IMR-90 (cell line): ENCODE results near the gene C1GALT1. TPM values are rescaled to one million over a fixed set of nuclear protein-coding genes. Genes with fewer than 3 reads are reported as not detected.

Experiments
- ATAC-seq: fragments of 200-7000 bp; cut with Tn5 transposase; 2 replicates; pipeline ENCODE4 v1.9.1; 2020; ENCODE audit warnings: low read depth, mild to moderate bottlenecking, moderate library complexity
- BruUV-seq: library from RNA; stranded (reverse); fragments of 400-500 nt; replicated peaks from 2 replicates; lab custom pipeline; 2021; lab: Mats Ljungman, UMichigan
- CTCF ChIA-PET: fragments of 300-600 bp; formaldehyde crosslinking; extraction: SDS; loops from one replicate; lab custom pipeline; 2021; ENCODE audit warnings: antibody characterized with exemption; lab: Yijun Ruan, JAX
- POLR2A ChIA-PET: fragments of 300-600 bp; sonication (Branson Sonifier 250); formaldehyde crosslinking; loops from one replicate; lab custom pipeline; 2022; ENCODE audit warnings: antibody characterized with exemption; ENCODE audit not compliant: unreplicated experiment; lab: Charles Lee
- DNase-seq: peaks from one replicate; pipeline ENCODE4 v3.0.0; 2013
- H2AFZ ChIP-seq: replicated peaks from 2 replicates; pipeline ENCODE3; 2013; ENCODE audit warnings: low read length, mild to moderate bottlenecking; ENCODE audit not compliant: poor library complexity
- H2AK5ac ChIP-seq: 2 replicates; pipeline ENCODE4 v1.6.1; 2013; ENCODE audit warnings: low read depth, low read length, inconsistent platforms
- H2AK9ac ChIP-seq: replicated peaks from 2 replicates; pipeline ENCODE3; 2013; ENCODE audit warnings: mild to moderate bottlenecking, low read depth, low read length, moderate library complexity; ENCODE audit not compliant: poor library complexity
- H2BK120ac ChIP-seq: 2 replicates; pipeline ENCODE4 v1.6.1; 2013; ENCODE audit warnings: low read depth, low read length, inconsistent platforms
- H2BK15ac ChIP-seq: 3 replicates; pipeline ENCODE4 v1.6.1; 2013; ENCODE audit warnings: low read depth, low read length, inconsistent platforms
- H2BK20ac ChIP-seq: 2 replicates; pipeline ENCODE4 v1.6.1; 2013; ENCODE audit warnings: low read depth, mild to moderate bottlenecking, inconsistent platforms, low read length, moderate library complexity
- H2BK5ac ChIP-seq: 2 replicates; pipeline ENCODE4 v1.6.1; 2013; ENCODE audit warnings: mild to moderate bottlenecking, low read depth, low read length, inconsistent platforms; ENCODE audit not compliant: poor library complexity, severe bottlenecking
- H3K14ac ChIP-seq: replicated peaks from 2 replicates; pipeline ENCODE4 v1.6.1; 2013; ENCODE audit warnings: low read depth, low read length, inconsistent platforms
- H3K18ac ChIP-seq: 2 replicates; pipeline ENCODE4 v1.6.1; 2013; ENCODE audit warnings: low read depth, low read length, control low read depth
- H3K23ac ChIP-seq: 2 replicates; pipeline ENCODE4 v1.6.1; 2013; ENCODE audit warnings: low read depth, low read length, inconsistent platforms
- H3K27ac ChIP-seq: 2 replicates; pipeline ENCODE4 v1.5.1; 2013; ENCODE audit warnings: mild to moderate bottlenecking, control low read depth, low read length; ENCODE audit not compliant: insufficient read depth
- H3K27me3 ChIP-seq: 2 replicates; pipeline ENCODE4 v1.6.1; 2013; ENCODE audit warnings: low read length; ENCODE audit not compliant: control insufficient read depth, insufficient read depth
- H3K36me3 ChIP-seq: 2 replicates; pipeline ENCODE4 v1.6.1; 2013; ENCODE audit warnings: low read length, mixed read lengths; ENCODE audit not compliant: control insufficient read depth, insufficient read depth
- H3K4ac ChIP-seq: 2 replicates; pipeline ENCODE4 v1.6.1; 2013; ENCODE audit warnings: low read depth, low read length, inconsistent platforms
- H3K4me1 ChIP-seq: 2 replicates; pipeline ENCODE4 v1.6.1; 2013; ENCODE audit warnings: low read length, mixed read lengths; ENCODE audit not compliant: control insufficient read depth, insufficient read depth
- H3K4me2 ChIP-seq: 2 replicates; pipeline ENCODE4 v1.6.1; 2013; ENCODE audit warnings: low read depth, mild to moderate bottlenecking, control low read depth, low read length, moderate library complexity
- H3K4me3 ChIP-seq: 2 replicates; pipeline ENCODE4 v1.5.1; 2013; ENCODE audit warnings: low read depth, mild to moderate bottlenecking, control low read depth, low read length, moderate library complexity; ENCODE audit not compliant: insufficient read depth
- H3K56ac ChIP-seq: 2 replicates; pipeline ENCODE4 v1.6.1; 2013; ENCODE audit warnings: low read length, inconsistent platforms; ENCODE audit not compliant: insufficient read depth; ENCODE audit errors: extremely low read depth
- H3K79me1 ChIP-seq, 2 experiments: 2 replicates each; pipeline ENCODE4 v1.6.1; 2013; ENCODE audit warnings: low read length in 2 of 2, inconsistent platforms in 1 of 2, low read depth in 1 of 2
- H3K9ac ChIP-seq: 2 replicates; pipeline ENCODE4 v1.6.1; 2013; ENCODE audit warnings: low read depth, low read length, control low read depth
- H3K9me1 ChIP-seq: 2 replicates; pipeline ENCODE4 v1.6.1; 2013; ENCODE audit warnings: low read length, inconsistent platforms; ENCODE audit not compliant: insufficient read depth
- H3K9me3 ChIP-seq: 2 replicates; pipeline ENCODE4 v1.6.1; 2013; ENCODE audit warnings: low read length; ENCODE audit not compliant: control insufficient read depth, insufficient read depth
- H4K20me1 ChIP-seq: 2 replicates; pipeline ENCODE4 v1.6.1; 2013; ENCODE audit warnings: low read length, inconsistent platforms; ENCODE audit not compliant: insufficient read depth
- H4K5ac ChIP-seq: 2 replicates; pipeline ENCODE4 v1.6.1; 2013; ENCODE audit warnings: mild to moderate bottlenecking, low read depth, low read length, control low read depth
- H4K8ac ChIP-seq, 2 experiments: 2 replicates each; pipeline ENCODE4 v1.6.1; 2013; ENCODE audit warnings: low read depth in 2 of 2, low read length in 2 of 2, control low read depth in 1 of 2, inconsistent platforms in 1 of 2
- H4K91ac ChIP-seq: 2 replicates; pipeline ENCODE4 v1.6.1; 2013; ENCODE audit warnings: low read depth, low read length, inconsistent platforms; ENCODE audit not compliant: insufficient read depth
- BHLHE40 ChIP-seq: fragments of 150-350 bp; IDR thresholded peaks from 2 replicates; pipeline ENCODE4 v1.6.1; 2016; ENCODE audit warnings: mild to moderate bottlenecking, low read depth, low read length
- CEBPB ChIP-seq: IDR thresholded peaks from 2 replicates; pipeline ENCODE4 v1.6.1; 2012; ENCODE audit warnings: low read depth, low read length, improper control_type of control experiment
- CHD1 ChIP-seq: IDR thresholded peaks from 2 replicates; pipeline ENCODE4 v1.6.1; 2012; ENCODE audit warnings: low read depth, low read length, improper control_type of control experiment
- FOS ChIP-seq: fragments of 150-350 bp; IDR thresholded peaks from 2 replicates; pipeline ENCODE4 v1.6.1; 2016; ENCODE audit warnings: low read depth, low read length
- MAFK ChIP-seq: IDR thresholded peaks from 2 replicates; pipeline ENCODE4 v1.6.1; 2012; ENCODE audit warnings: low read depth, low read length, improper control_type of control experiment
- MXI1 ChIP-seq: IDR thresholded peaks from 2 replicates; pipeline ENCODE4 v1.6.1; 2012; ENCODE audit warnings: low read depth, mild to moderate bottlenecking, low read length, moderate library complexity, borderline replicate concordance
- NFE2L2 ChIP-seq: fragments of 150-350 bp; IDR thresholded peaks from 2 replicates; pipeline ENCODE4 v1.6.1; 2016; ENCODE audit warnings: low read depth, mild to moderate bottlenecking, low read length
- POLR2A ChIP-seq: IDR thresholded peaks from 2 replicates; pipeline ENCODE4 v1.6.1; 2012; ENCODE audit warnings: mild to moderate bottlenecking, low read depth, low read length
- RAD21 ChIP-seq: IDR thresholded peaks from 2 replicates; pipeline ENCODE4 v1.6.1; 2012; ENCODE audit warnings: low read length, improper control_type of control experiment
- RCOR1 ChIP-seq: IDR thresholded peaks from 2 replicates; pipeline ENCODE4 v1.6.1; 2012; ENCODE audit warnings: mild to moderate bottlenecking, low read length, improper control_type of control experiment; ENCODE audit not compliant: insufficient replicate concordance
- RFX5 ChIP-seq: IDR thresholded peaks from 2 replicates; pipeline ENCODE4 v1.8.0; 2012; ENCODE audit warnings: low read depth, mild to moderate bottlenecking, low read length, moderate library complexity
- WGBS, 2 experiments: methylation state at CpG; one replicate each; pipeline versions ENCODE4 v1.1.5 to v1.1.7; 2013; ENCODE audit warnings: missing lambda C conversion rate in 2 of 2; ENCODE audit not compliant: insufficient read length in 1 of 2; ENCODE audit errors: extremely low coverage in 2 of 2; 5-methylcytosine and 5-hydroxymethylcytosine counted together
- dilution Hi-C: fragments of 300-500 bp; cut with HindIII; formaldehyde crosslinking; loops from one replicate; pipeline ENCODE4 v1.14.3; 2018; ENCODE audit warnings: low sequenced_read_pairs; ENCODE audit not compliant: unreplicated experiment
- in situ Hi-C: fragments of 300-500 bp; cut with MboI; formaldehyde crosslinking; loops from 3 replicates; pipeline ENCODE4 v1.14.3; 2019; ENCODE audit warnings: low sequenced_read_pairs, inconsistent platforms, mixed read lengths
- intact Hi-C: fragments of 100-400 bp; cut with micrococcal nuclease; formaldehyde crosslinking; loops from 2 replicates; pipeline ENCODE4 v1.10.0; 2022
- polyA plus RNA-seq, 3 experiments: library from polyadenylated mRNA; depleted of rRNA; stranded (reverse); fragments of >200 nt; gene quantifications; 2 replicates each; pipeline ENCODE4 v1.2.3, GENCODE V29; 2012; ENCODE audit warnings: low replicate concordance in 1 of 3
- total RNA-seq: library from RNA; depleted of rRNA; stranded (reverse); fragments of >200 nt; gene quantifications from 2 replicates; pipeline ENCODE4 v1.2.3, GENCODE V29; 2012
- TF ChIP-seq, protein P1 (sequence below): fragments of 150-350 bp; IDR thresholded peaks from 2 replicates; pipeline ENCODE4 v1.6.1; 2016; ENCODE audit warnings: low read depth, mild to moderate bottlenecking, low read length, moderate library complexity, borderline replicate concordance
- TF ChIP-seq, protein P2 (sequence below): conservative IDR thresholded peaks from 2 replicates; pipeline ENCODE4 v1.5.1; 2012; ENCODE audit warnings: mild to moderate bottlenecking, low read depth, low read length, improper control_type of control experiment
- TF ChIP-seq, protein P3 (sequence below): fragments of 150-350 bp; IDR thresholded peaks from 2 replicates; pipeline ENCODE4 v1.6.1; 2017; ENCODE audit warnings: mild to moderate bottlenecking, antibody characterized with exemption, low read length, low read depth

C1GALT1 gene
- total and polyA plus RNA-seq, 2 of the 4 experiments (the other 2 are of a cell fraction) = 11.6 to 12.2 TPM

DNA sequence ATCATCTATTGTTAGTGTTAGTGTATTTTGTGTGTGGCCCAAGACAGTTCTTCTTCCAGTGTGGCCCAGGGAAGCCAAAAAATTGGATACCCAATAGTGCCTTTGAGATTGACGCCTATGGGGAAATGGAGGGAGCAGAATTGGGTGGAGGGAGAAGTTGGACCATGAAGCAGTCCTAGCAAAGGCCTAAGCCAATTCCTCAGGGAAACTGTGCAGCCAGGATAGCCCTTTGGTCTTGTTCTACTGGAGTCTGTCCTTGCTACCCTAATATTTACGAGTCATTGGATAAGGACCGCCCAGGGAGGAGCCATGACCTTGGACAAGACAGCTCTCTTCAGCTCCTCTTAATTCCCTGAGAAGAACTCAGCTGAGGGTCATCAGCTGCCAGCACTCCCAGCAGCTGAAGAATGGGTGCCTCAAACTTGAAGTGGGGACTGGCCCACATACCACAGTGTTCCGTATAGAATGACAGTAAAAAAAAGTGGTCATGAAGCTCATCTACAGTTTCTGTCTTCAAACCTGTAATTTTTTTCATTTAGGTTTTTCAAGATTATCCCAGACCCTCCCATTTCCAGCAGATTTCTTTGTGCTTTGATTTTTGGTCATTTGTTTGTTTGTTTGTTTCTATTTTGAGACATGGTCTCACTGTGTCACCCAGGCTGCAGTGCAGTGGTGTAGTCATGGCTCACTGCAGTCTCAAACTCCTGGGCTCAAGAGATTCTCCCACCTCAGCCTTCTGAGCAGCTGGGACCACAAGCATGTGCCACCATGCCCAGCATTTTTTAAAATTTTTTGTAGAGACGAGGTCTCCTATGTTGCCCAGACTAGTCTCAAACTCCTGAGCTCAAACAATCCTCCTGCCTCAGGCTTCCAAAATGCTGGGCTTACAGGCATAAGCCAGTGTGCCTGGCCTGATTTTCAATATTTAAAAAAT lies 81.2 kb downstream of the C1GALT1 start:
- ATAC-seq = no peak
- POLR2A ChIA-PET = no interaction called here
- no peak for DNase-seq

More for the DNA sequence above, 81.2 kb downstream of the C1GALT1 start:
- no TSS peak for BruUV-seq
- Histone ChIP-seq H3K23ac (no peak overlapping the region), H2BK15ac (no peak overlapping the region), H2AFZ (no peak overlapping the region), H3K79me1 (no peaks in the 10 kb centered on the region), H4K91ac (no peak overlapping the region), H3K4me3 (no peak overlapping the region), H3K9me3 (no peaks in the 10 kb centered on the region), H2BK20ac (no peak overlapping the region), H3K9me1 (no peaks in the 10 kb centered on the region), H3K14ac (no peak overlapping the region), H2AK9ac (no peak overlapping the region), H3K36me3 (no peaks in the 10 kb centered on the region), H2AK5ac (no peak overlapping the region), H4K5ac (no peak overlapping the region), H3K9ac (no peak overlapping the region), H3K4me2 (no peak overlapping the region), H3K18ac (no peak overlapping the region), H4K20me1 (no peaks in the 10 kb centered on the region), H3K4ac (no peak overlapping the region), H3K4me1 (no peaks in the 10 kb centered on the region), H2BK120ac (no peak overlapping the region), H4K8ac (no peak overlapping the region), H3K56ac (no peak overlapping the region), H2BK5ac (no peak overlapping the region), H3K27me3 (no peaks in the 10 kb centered on the region), H3K27ac (no peak overlapping the region)
- dilution Hi-C loops = no loop called here
- WGBS, 2 experiments = no CpG with 5 or more reads among the region's 5 CpGs
- intact Hi-C loops = no loop called here
- in situ Hi-C loops = no loop called here
- no peak for TF ChIP-seq RCOR1
- TF ChIP-seq MXI1 = no peak
- no peak for TF ChIP-seq RAD21
- TF ChIP-seq BHLHE40 = no peak
- no peak for TF ChIP-seq RFX5
- no peak for TF ChIP-seq CHD1
- TF ChIP-seq, protein P1, sequence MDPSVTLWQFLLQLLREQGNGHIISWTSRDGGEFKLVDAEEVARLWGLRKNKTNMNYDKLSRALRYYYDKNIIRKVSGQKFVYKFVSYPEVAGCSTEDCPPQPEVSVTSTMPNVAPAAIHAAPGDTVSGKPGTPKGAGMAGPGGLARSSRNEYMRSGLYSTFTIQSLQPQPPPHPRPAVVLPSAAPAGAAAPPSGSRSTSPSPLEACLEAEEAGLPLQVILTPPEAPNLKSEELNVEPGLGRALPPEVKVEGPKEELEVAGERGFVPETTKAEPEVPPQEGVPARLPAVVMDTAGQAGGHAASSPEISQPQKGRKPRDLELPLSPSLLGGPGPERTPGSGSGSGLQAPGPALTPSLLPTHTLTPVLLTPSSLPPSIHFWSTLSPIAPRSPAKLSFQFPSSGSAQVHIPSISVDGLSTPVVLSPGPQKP = no peak
- no peak for TF ChIP-seq CEBPB
- no peak for TF ChIP-seq POLR2A
- TF ChIP-seq MAFK = no peak
- TF ChIP-seq, protein P2, sequence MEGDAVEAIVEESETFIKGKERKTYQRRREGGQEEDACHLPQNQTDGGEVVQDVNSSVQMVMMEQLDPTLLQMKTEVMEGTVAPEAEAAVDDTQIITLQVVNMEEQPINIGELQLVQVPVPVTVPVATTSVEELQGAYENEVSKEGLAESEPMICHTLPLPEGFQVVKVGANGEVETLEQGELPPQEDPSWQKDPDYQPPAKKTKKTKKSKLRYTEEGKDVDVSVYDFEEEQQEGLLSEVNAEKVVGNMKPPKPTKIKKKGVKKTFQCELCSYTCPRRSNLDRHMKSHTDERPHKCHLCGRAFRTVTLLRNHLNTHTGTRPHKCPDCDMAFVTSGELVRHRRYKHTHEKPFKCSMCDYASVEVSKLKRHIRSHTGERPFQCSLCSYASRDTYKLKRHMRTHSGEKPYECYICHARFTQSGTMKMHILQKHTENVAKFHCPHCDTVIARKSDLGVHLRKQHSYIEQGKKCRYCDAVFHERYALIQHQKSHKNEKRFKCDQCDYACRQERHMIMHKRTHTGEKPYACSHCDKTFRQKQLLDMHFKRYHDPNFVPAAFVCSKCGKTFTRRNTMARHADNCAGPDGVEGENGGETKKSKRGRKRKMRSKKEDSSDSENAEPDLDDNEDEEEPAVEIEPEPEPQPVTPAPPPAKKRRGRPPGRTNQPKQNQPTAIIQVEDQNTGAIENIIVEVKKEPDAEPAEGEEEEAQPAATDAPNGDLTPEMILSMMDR = no peak
- TF ChIP-seq FOS = no peak
- TF ChIP-seq NFE2L2 = no peak
- TF ChIP-seq, protein P3, sequence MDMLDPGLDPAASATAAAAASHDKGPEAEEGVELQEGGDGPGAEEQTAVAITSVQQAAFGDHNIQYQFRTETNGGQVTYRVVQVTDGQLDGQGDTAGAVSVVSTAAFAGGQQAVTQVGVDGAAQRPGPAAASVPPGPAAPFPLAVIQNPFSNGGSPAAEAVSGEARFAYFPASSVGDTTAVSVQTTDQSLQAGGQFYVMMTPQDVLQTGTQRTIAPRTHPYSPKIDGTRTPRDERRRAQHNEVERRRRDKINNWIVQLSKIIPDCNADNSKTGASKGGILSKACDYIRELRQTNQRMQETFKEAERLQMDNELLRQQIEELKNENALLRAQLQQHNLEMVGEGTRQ = no peak
- CTCF ChIA-PET = no interaction called here
